Measurements from ENCODE around the gene MAGEB18.

The MAGEB18 gene
- long read RNA-seq, result 0 reads

DNA sequence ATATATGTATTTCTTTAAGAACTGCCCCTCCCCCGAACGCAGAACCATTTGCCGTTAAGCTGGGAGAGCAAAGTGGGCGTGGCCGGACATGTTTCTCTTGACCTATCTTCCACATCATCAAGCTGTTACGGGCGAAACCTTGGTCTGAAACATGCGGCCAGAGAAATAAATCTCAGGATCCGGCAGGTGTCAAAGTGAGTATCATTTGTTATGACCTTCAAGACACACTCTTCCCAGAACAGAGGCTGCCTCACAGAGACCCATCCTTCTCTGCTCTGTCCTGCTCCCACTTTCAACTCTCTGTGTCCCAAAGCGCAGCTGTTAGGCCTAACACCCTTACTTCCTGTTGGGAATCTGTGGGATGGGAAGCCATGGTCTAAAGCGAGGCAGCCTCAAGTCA is at the start of gene MAGEB18:
Gene MAGEB18 (plus strand): TSS at position 70 of the 400 bp plus-strand sequence. CDS start 643 bp downstream, outside the sequence.
- Histone ChIP-seq H3K27ac (replicated peaks) (no peak within 1 kb of the TSS), H3K27me3 (ENCODE audit: insufficient read depth, poor library complexity, severe bottlenecking) (no peaks in the 10 kb centered on the region), H3K4me3 (replicated peaks; ENCODE audit: insufficient read depth, low read length) (no peak within 1 kb of the TSS)
- no peak for DNase-seq (ENCODE audit: low read depth in 1 of 2, low spot score in 1 of 2)
- TF ChIP-seq, protein P1, sequence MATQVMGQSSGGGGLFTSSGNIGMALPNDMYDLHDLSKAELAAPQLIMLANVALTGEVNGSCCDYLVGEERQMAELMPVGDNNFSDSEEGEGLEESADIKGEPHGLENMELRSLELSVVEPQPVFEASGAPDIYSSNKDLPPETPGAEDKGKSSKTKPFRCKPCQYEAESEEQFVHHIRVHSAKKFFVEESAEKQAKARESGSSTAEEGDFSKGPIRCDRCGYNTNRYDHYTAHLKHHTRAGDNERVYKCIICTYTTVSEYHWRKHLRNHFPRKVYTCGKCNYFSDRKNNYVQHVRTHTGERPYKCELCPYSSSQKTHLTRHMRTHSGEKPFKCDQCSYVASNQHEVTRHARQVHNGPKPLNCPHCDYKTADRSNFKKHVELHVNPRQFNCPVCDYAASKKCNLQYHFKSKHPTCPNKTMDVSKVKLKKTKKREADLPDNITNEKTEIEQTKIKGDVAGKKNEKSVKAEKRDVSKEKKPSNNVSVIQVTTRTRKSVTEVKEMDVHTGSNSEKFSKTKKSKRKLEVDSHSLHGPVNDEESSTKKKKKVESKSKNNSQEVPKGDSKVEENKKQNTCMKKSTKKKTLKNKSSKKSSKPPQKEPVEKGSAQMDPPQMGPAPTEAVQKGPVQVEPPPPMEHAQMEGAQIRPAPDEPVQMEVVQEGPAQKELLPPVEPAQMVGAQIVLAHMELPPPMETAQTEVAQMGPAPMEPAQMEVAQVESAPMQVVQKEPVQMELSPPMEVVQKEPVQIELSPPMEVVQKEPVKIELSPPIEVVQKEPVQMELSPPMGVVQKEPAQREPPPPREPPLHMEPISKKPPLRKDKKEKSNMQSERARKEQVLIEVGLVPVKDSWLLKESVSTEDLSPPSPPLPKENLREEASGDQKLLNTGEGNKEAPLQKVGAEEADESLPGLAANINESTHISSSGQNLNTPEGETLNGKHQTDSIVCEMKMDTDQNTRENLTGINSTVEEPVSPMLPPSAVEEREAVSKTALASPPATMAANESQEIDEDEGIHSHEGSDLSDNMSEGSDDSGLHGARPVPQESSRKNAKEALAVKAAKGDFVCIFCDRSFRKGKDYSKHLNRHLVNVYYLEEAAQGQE (IDR thresholded peaks at IDR 0.05; ENCODE audit: insufficient replicate concordance, low read depth), result no peak
- TF ChIP-seq, protein P2, sequence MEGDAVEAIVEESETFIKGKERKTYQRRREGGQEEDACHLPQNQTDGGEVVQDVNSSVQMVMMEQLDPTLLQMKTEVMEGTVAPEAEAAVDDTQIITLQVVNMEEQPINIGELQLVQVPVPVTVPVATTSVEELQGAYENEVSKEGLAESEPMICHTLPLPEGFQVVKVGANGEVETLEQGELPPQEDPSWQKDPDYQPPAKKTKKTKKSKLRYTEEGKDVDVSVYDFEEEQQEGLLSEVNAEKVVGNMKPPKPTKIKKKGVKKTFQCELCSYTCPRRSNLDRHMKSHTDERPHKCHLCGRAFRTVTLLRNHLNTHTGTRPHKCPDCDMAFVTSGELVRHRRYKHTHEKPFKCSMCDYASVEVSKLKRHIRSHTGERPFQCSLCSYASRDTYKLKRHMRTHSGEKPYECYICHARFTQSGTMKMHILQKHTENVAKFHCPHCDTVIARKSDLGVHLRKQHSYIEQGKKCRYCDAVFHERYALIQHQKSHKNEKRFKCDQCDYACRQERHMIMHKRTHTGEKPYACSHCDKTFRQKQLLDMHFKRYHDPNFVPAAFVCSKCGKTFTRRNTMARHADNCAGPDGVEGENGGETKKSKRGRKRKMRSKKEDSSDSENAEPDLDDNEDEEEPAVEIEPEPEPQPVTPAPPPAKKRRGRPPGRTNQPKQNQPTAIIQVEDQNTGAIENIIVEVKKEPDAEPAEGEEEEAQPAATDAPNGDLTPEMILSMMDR (IDR thresholded peaks at IDR 0.05; ENCODE audit: insufficient read depth, low read length), result no peak
- TF ChIP-seq GABPA (IDR thresholded peaks at IDR 0.05; ENCODE audit: low read depth) (no peak), POLR2AphosphoS5 (IDR thresholded peaks at IDR 0.05; ENCODE audit: low read depth) (no peak), SPI1 (IDR thresholded peaks at IDR 0.05; ENCODE audit: borderline replicate concordance, low read depth) (no peak)

DNA sequence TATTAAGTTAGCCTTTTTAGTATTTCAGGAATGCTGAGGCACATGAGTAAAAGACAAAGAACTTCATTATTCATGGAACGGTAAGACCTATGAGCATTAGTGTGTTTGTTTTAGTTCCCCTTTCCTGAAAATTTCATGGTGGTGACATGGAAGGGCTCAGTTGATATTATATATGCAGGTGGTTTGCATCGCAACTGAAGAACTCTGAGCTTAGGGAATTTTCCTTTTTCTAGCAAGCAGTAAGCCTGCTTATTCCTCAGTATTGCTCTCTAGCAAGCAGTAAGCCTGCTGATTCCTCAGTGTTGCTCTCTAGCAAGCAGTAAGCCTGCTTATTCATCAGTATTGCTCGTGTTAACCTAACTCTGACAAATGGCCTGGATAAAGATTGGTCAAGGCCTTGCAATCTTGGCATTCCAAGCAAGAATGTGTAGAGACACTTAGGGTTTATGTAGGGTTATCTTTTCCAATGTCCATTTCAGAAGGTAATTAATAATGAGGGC is 37.7 kb upstream of the MAGEB18 start:
- Histone ChIP-seq H3K27ac (replicated peaks) (no peak overlapping the region), H3K4me3 (replicated peaks; ENCODE audit: insufficient read depth, low read length) (no peak overlapping the region), H3K27me3 (ENCODE audit: insufficient read depth, poor library complexity, severe bottlenecking) (no peaks in the 10 kb centered on the region)
- TF ChIP-seq GABPA (IDR thresholded peaks at IDR 0.05; ENCODE audit: low read depth) (no peak), POLR2AphosphoS5 (IDR thresholded peaks at IDR 0.05; ENCODE audit: low read depth) (no peak), SPI1 (IDR thresholded peaks at IDR 0.05; ENCODE audit: borderline replicate concordance, low read depth) (no peak)
- TF ChIP-seq, protein P2 (IDR thresholded peaks at IDR 0.05; ENCODE audit: insufficient read depth, low read length), result no peak
- TF ChIP-seq, protein P1 (IDR thresholded peaks at IDR 0.05; ENCODE audit: insufficient replicate concordance, low read depth), result no peak
- no peak for DNase-seq (ENCODE audit: low read depth in 1 of 2, low spot score in 1 of 2)

DNA sequence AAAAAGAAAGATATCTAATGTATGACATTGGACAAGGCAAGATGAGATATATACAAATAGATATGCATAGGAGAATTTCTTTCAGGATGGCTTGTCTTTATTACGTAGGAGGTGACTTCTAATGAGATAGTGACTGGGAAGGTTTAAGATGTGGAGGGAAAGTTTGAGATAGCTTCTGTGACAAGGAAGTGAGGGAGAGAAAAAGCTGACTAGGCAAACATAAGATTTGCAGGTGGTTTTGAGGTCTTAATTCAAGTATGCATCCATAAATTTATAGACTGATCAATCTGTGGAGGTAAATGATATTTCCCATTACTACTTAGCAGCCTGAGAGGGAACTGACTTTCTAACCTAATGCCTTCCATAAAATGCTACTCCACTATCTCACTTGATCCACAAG is 29.0 kb upstream of the MAGEB18 start:
- no peak overlapping the region for H3K27ac ChIP-seq (replicated peaks)
- H3K4me3 ChIP-seq (replicated peaks; ENCODE audit: insufficient read depth, low read length), result no peak overlapping the region
- no peaks in the 10 kb centered on the region for H3K27me3 ChIP-seq (ENCODE audit: insufficient read depth, poor library complexity, severe bottlenecking)
- TF ChIP-seq, protein P2 (IDR thresholded peaks at IDR 0.05; ENCODE audit: insufficient read depth, low read length), result no peak
- TF ChIP-seq SPI1 (IDR thresholded peaks at IDR 0.05; ENCODE audit: borderline replicate concordance, low read depth), result no peak
- no peak for TF ChIP-seq GABPA (IDR thresholded peaks at IDR 0.05; ENCODE audit: low read depth)
- no peak for TF ChIP-seq POLR2AphosphoS5 (IDR thresholded peaks at IDR 0.05; ENCODE audit: low read depth)
- TF ChIP-seq, protein P1 (IDR thresholded peaks at IDR 0.05; ENCODE audit: insufficient replicate concordance, low read depth), result no peak
- no peak for DNase-seq (ENCODE audit: low read depth in 1 of 2, low spot score in 1 of 2)

Measured in HL-60 (cell line).